K562 (cell line): Measurements from ENCODE around the gene B3GAT1. TPM values are rescaled to one million over a fixed set of nuclear protein-coding genes. Genes with fewer than 3 reads are reported as not detected.

Experiments used
- ATAC-seq: fragments of 200-7000 bp; cut with Tn5 transposase; 3 replicates; pipeline ENCODE4 v1.9.1; 2020; ENCODE audit warnings: moderate library complexity
- BruUV-seq: library from RNA; stranded (reverse); fragments of 400-500 nt; replicated peaks from 2 replicates; lab custom pipeline; 2021; lab: Mats Ljungman, UMichigan
- CTCF ChIA-PET: fragments of 300-600 bp; formaldehyde crosslinking; extraction: SDS; loops from one replicate; lab custom pipeline; 2021; ENCODE audit warnings: low intra/inter-chr PET ratio; lab: Yijun Ruan, JAX
- POLR2A ChIA-PET: fragments of 300-600, 350-650 bp; sonication (Branson Sonifier 250); formaldehyde crosslinking; extraction: SDS; loops from one replicate; lab custom pipeline; 2021; ENCODE audit warnings: antibody characterized with exemption, inconsistent platforms; lab: Yijun Ruan, JAX
- DNase-seq, 4 experiments: peaks; one replicate each; pipeline versions ENCODE4 v3.0.0 to v3.0.0-alpha.2; 2011 to 2018; ENCODE audit warnings: low spot score in 3 of 4, mixed read lengths in 3 of 4; ENCODE audit errors: extremely low read depth in 1 of 4
- FAIRE-seq: peaks from 2 replicates; lab custom pipeline; 2011; peaks lifted over from hg19 to GRCh38; lab: Jason Lieb, UNC
- H2AFZ ChIP-seq: 2 replicates; pipeline ENCODE4 v1.6.0; 2011; ENCODE audit warnings: low read depth, low read length, control low read depth, inconsistent platforms
- H3K27ac ChIP-seq: fragments of 200-600 bp; 3 replicates; pipeline ENCODE4 v1.8.0; 2011; ENCODE audit warnings: low read depth, mild to moderate bottlenecking, control low read depth, inconsistent platforms, low read length, moderate library complexity, mixed read lengths; ENCODE audit errors: extremely low read depth
- H3K27me3 ChIP-seq, 2 experiments: fragments of 300-600 bp in 1 of 2; 2 replicates in 1 of 2; 3 replicates in 1 of 2; pipeline versions ENCODE4 v1.6.0 to v1.8.0; 2011; ENCODE audit warnings: inconsistent platforms in 2 of 2, low read length in 2 of 2, mild to moderate bottlenecking in 1 of 2, mixed read lengths in 1 of 2, moderate library complexity in 1 of 2; ENCODE audit not compliant: control insufficient read depth in 2 of 2, insufficient read depth in 2 of 2
- H3K36me3 ChIP-seq: fragments of 300-600 bp; 3 replicates; pipeline ENCODE4 v1.8.0; 2011; ENCODE audit warnings: mild to moderate bottlenecking, low read length, inconsistent platforms; ENCODE audit not compliant: control insufficient read depth, insufficient read depth
- H3K4me1 ChIP-seq, 2 experiments: fragments of 200-600 bp in 1 of 2; replicated peaks in 1 of 2; 2 replicates in 1 of 2; 3 replicates in 1 of 2; pipeline versions ENCODE4 v1.5.1 to v1.8.0; 2011; ENCODE audit warnings: inconsistent platforms in 2 of 2, low read length in 2 of 2, mild to moderate bottlenecking in 1 of 2, mixed read lengths in 1 of 2, moderate library complexity in 1 of 2; ENCODE audit not compliant: control insufficient read depth in 2 of 2, insufficient read depth in 2 of 2
- H3K4me2 ChIP-seq: 2 replicates; pipeline ENCODE4 v1.6.1; 2011; ENCODE audit warnings: low read length, control low read depth, inconsistent platforms, mixed read lengths; ENCODE audit not compliant: insufficient read depth
- H3K4me3 ChIP-seq: fragments of 200-600 bp; sonication (generic), shearing (Covaris generic); 2 replicates; pipeline ENCODE4 v1.5.1; 2016; ENCODE audit warnings: control low read depth, inconsistent platforms
- H3K79me2 ChIP-seq: fragments of 200-600 bp; 3 replicates; pipeline ENCODE4 v1.8.0; 2011; ENCODE audit warnings: low read length, inconsistent platforms; ENCODE audit not compliant: control insufficient read depth, insufficient read depth
- H3K9ac ChIP-seq, 2 experiments: 2 replicates each; pipeline versions ENCODE4 v1.6.0 to v1.6.1; 2011; ENCODE audit warnings: low read depth in 2 of 2, low read length in 2 of 2, control low read depth in 1 of 2, inconsistent platforms in 1 of 2, mild to moderate bottlenecking in 1 of 2, mixed read lengths in 1 of 2; ENCODE audit not compliant: insufficient read depth in 1 of 2
- H3K9me1 ChIP-seq: one replicate; pipeline ENCODE4 v1.6.0; 2011; ENCODE audit warnings: inconsistent platforms, mild to moderate bottlenecking, low read length, moderate library complexity; ENCODE audit not compliant: control insufficient read depth, insufficient read depth
- H3K9me3 ChIP-seq: replicated peaks from 2 replicates; pipeline ENCODE4 v1.5.1; 2011; ENCODE audit warnings: low read depth, low read length, inconsistent platforms; ENCODE audit not compliant: control insufficient read depth, insufficient read depth
- H4K20me1 ChIP-seq: replicated peaks from 2 replicates; pipeline ENCODE4 v1.6.1; 2011; ENCODE audit warnings: low read length, inconsistent platforms, mixed read lengths; ENCODE audit not compliant: control insufficient read depth, insufficient read depth
- ESRRB ChIP-seq: fragments of 250-450 bp; sonication (Bioruptor Pico); IDR thresholded peaks from 2 replicates; pipeline ENCODE4 v1.5.0; 2020; ENCODE audit warnings: mild to moderate bottlenecking, moderate library complexity, borderline replicate concordance
- FOXA3 ChIP-seq, 2 experiments: fragments of 450-650 bp in 1 of 2; sonication (generic) in 1 of 2; formaldehyde crosslinking; IDR thresholded peaks in 1 of 2; conservative IDR thresholded peaks in 1 of 2; 2 replicates each; pipeline versions ENCODE4 v1.4.0 to v1.8.0; 2020 to 2022; ENCODE audit warnings: mild to moderate bottlenecking in 2 of 2, missing genetic modification reagents in 1 of 2
- KAT8 ChIP-seq: fragments of 450-650 bp; IDR thresholded peaks from 2 replicates; pipeline ENCODE4 v1.6.1; 2016; ENCODE audit warnings: low read depth, mild to moderate bottlenecking
- NONO ChIP-seq, 2 experiments: fragments of 200-400 bp in 1 of 2; fragments of 450-650 bp in 1 of 2; formaldehyde crosslinking in 1 of 2; IDR thresholded peaks; 2 replicates each; pipeline ENCODE4 v1.6.1; 2017; ENCODE audit warnings: low read depth in 2 of 2, mild to moderate bottlenecking in 2 of 2, moderate library complexity in 2 of 2, low read length in 1 of 2
- PCBP1 ChIP-seq: fragments of 200-400 bp; formaldehyde crosslinking; IDR thresholded peaks from 2 replicates; pipeline ENCODE4 v1.6.1; 2018; ENCODE audit warnings: mild to moderate bottlenecking, low read depth, low read length; ENCODE audit not compliant: poor library complexity, severe bottlenecking
- SOX6 ChIP-seq: fragments of 450-650 bp; IDR thresholded peaks from 2 replicates; pipeline ENCODE4 v1.6.1; 2014; ENCODE audit warnings: mild to moderate bottlenecking
- ZNF696 ChIP-seq: fragments of 250-450 bp; sonication (Bioruptor Pico); conservative IDR thresholded peaks from 2 replicates; pipeline ENCODE4 v1.4.0; 2020; ENCODE audit warnings: mild to moderate bottlenecking, moderate library complexity
- WGBS: fragments of 100-300 bp; shearing (Covaris generic); methylation state at CpG from one replicate; pipeline ENCODE4 v1.1.6; 2016; ENCODE audit warnings: low coverage, mixed read lengths; ENCODE audit not compliant: insufficient coverage; ENCODE audit errors: missing lambda C conversion rate; 5-methylcytosine and 5-hydroxymethylcytosine counted together
- in situ Hi-C: fragments of 300-500 bp; cut with MboI; formaldehyde crosslinking; loops from 4 replicates; pipeline ENCODE4 v1.15.0; 2018; ENCODE audit warnings: inconsistent platforms, mixed read lengths
- intact Hi-C: fragments of 100-400 bp; cut with micrococcal nuclease; formaldehyde crosslinking; loops from 2 replicates; pipeline ENCODE4 v1.14.2; 2022
- polyA plus RNA-seq, 8 experiments: library from polyadenylated mRNA; depleted of rRNA in 4 of 8; stranded (reverse) in 5 of 8; unstranded in 3 of 8; fragments of >200 nt; fragmentation: Nextera tagmentation in 2 of 8; fragmentation: Illumina TruSeq in 1 of 8; extraction: Ambion mirVana in 2 of 8; extraction: Trizol in 1 of 8; gene quantifications; 2 replicates each; pipeline versions ENCODE4 v1.2.1 to v1.2.3, GENCODE V29; 2011 to 2014; ENCODE audit warnings: inconsistent platforms in 1 of 8, missing spikeins in 1 of 8
- total RNA-seq, 7 experiments: library from RNA; depleted of rRNA in 6 of 7; stranded (reverse); fragments of >200 nt in 6 of 7; fragmentation: Illumina TruSeq in 2 of 7; extraction: Trizol in 2 of 7; gene quantifications; 2 replicates each; pipeline versions ENCODE4 v1.2.1 to v1.2.3, GENCODE V29; 2011 to 2021; ENCODE audit warnings: low replicate concordance in 1 of 7
- TF ChIP-seq, protein P1 (sequence below): fragments of 450-650 bp; conservative IDR thresholded peaks from 2 replicates; pipeline ENCODE4 v1.6.1; 2016; ENCODE audit warnings: missing genetic modification characterization, low read depth, mild to moderate bottlenecking, missing compliant biosample characterization, moderate library complexity

B3GAT1 gene
- total and polyA plus RNA-seq, 9 of the 15 experiments (the other 6 are each of a cell fraction or from before 2014, with no cell fraction given): 0.01 to 0.53 (median 0.14) TPM; not detected in 1

DNA sequence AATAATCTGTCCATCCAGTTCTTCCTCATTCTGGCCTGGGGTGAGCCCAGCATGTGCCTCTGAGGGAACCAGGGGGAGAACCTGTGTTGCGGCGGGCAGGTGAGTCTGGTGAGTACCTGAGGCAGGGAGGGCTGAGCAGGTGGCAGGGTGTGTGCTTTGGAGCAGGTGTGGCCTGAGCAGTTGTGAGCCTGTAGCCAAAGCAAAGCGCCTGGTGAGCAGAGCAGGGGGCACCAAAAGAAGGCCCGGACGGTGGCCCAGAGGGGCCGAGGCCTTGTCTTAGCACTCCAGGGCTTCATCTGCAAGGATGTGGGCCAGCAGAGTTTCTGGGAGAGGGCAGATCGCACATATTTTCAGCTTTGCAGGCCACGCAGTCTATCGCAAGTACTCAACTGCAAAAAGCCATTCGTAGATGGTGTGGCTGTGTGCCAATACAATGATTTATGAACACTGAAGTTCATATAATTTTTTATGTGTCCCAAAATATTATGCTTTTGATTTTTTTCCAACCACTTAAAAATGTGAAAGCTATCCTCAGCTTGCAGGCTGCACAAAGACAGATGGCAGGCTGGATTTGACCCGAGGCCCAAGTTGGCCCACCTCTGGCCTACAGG is 71.6 kb downstream of the B3GAT1 start:
- Histone ChIP-seq H3K4me3 (no peak overlapping the region), H4K20me1 (no peaks in the 10 kb centered on the region), H3K36me3 (no peaks in the 10 kb centered on the region), H3K9me1 (no peaks in the 10 kb centered on the region), H3K79me2 (no peaks in the 10 kb centered on the region), H3K4me1 (no peaks in the 10 kb centered on the region; a peak in 1 of 5 replicates), H3K27ac (no peak overlapping the region), H3K9me3 (no peaks in the 10 kb centered on the region), H3K27me3 (no peaks in the 10 kb centered on the region; a peak in 1 of 5 replicates), H3K9ac (no peak overlapping the region), H2AFZ (no peak overlapping the region), H3K4me2 (no peak overlapping the region)
- BruUV-seq: no TSS peak
- ChIA-PET POLR2A (interaction anchor here (0.5 kb wide), 1 partner anchor 87 kb away, joined by 3 read pairs; the partner anchor contains the start of genes ACAD8 and THYN1), CTCF (no interaction called here)
- no peak for FAIRE-seq
- in situ Hi-C loops (no loop called here), intact Hi-C loops (no loop called here)
- 79% methylated on average over 11 of the region's 11 CpGs for WGBS
- no peak for DNase-seq
- no peak for ATAC-seq
- TF ChIP-seq FOXA3 (CRISPR knock-in tag; conservative IDR thresholded peaks at IDR 0.05 in 1 of 2, IDR thresholded peaks at IDR 0.05 in 1 of 2) (no peak), ESRRB (no peak), KAT8 (no peak), PCBP1 (no peak), ZNF696 (CRISPR knock-in tag) (no peak), NONO (IDR thresholded peaks at IDR 0.05; ENCODE audit: low read depth in 2 of 2, low read length in 1 of 2) (no peak), SOX6 (no peak)
- TF ChIP-seq, protein P1, sequence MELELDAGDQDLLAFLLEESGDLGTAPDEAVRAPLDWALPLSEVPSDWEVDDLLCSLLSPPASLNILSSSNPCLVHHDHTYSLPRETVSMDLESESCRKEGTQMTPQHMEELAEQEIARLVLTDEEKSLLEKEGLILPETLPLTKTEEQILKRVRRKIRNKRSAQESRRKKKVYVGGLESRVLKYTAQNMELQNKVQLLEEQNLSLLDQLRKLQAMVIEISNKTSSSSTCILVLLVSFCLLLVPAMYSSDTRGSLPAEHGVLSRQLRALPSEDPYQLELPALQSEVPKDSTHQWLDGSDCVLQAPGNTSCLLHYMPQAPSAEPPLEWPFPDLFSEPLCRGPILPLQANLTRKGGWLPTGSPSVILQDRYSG: no peak
